Measurements from ENCODE around the gene UBA1. TPM values are rescaled to one million over a fixed set of nuclear protein-coding genes. Genes with fewer than 3 reads are reported as not detected.

Gene UBA1
- total RNA-seq, 1 experiment from 2014 or later = 234 TPM

- no peak for TF ChIP-seq CTCF (IDR thresholded peaks at IDR 0.05; ENCODE audit: unreplicated experiment)
- intact Hi-C loops (cut with micrococcal nuclease; ENCODE audit: unreplicated experiment) = no loop called here
- no TSS peak for BruUV-seq (replicated peaks)
- Mint-ChIP-seq H3K4me3 (ENCODE audit: low read depth, unreplicated experiment) (no peak overlapping the region), H3K27me3 (ENCODE audit: unreplicated experiment) (no peaks in the 10 kb centered on the region), H3K4me1 (ENCODE audit: low read depth, unreplicated experiment) (no peaks in the 10 kb centered on the region), H3K36me3 (ENCODE audit: insufficient read depth, unreplicated experiment) (peaks cover 25% of the 10 kb centered on the region), H3K9me3 (ENCODE audit: low read depth, unreplicated experiment) (no peaks in the 10 kb centered on the region), H3K27ac (ENCODE audit: unreplicated experiment) (no peak overlapping the region)
- DNase-seq = no peak
- CTCF ChIA-PET = no interaction called here
Observed at GRCh38 chrX:47171996-47172395, 21.6 kb upstream of the UBA1 start.

GRCh38 chrX:47172549-47172948 is 21.1 kb upstream of the UBA1 start:
- Mint-ChIP-seq H3K36me3 (ENCODE audit: insufficient read depth, unreplicated experiment) (peaks cover 21% of the 10 kb centered on the region), H3K4me1 (ENCODE audit: low read depth, unreplicated experiment) (no peaks in the 10 kb centered on the region), H3K27me3 (ENCODE audit: unreplicated experiment) (no peaks in the 10 kb centered on the region), H3K27ac (ENCODE audit: unreplicated experiment) (no peak overlapping the region), H3K4me3 (ENCODE audit: low read depth, unreplicated experiment) (no peak overlapping the region), H3K9me3 (ENCODE audit: low read depth, unreplicated experiment) (no peaks in the 10 kb centered on the region)
- CTCF ChIA-PET = no interaction called here
- no TSS peak for BruUV-seq (replicated peaks)
- intact Hi-C loops (cut with micrococcal nuclease; ENCODE audit: unreplicated experiment) = no loop called here
- TF ChIP-seq CTCF (IDR thresholded peaks at IDR 0.05; ENCODE audit: unreplicated experiment) = no peak
- DNase-seq = no peak

GRCh38 chrX:47172971-47173792 is 20.4 kb upstream of the UBA1 start:
- no peak overlapping the region for H3K4me3 Mint-ChIP-seq (ENCODE audit: low read depth, unreplicated experiment)
- H3K27me3 Mint-ChIP-seq (ENCODE audit: unreplicated experiment) = no peaks in the 10 kb centered on the region
- peaks cover 26% of the 10 kb centered on the region for H3K36me3 Mint-ChIP-seq (ENCODE audit: insufficient read depth, unreplicated experiment)
- no peaks in the 10 kb centered on the region for H3K4me1 Mint-ChIP-seq (ENCODE audit: low read depth, unreplicated experiment)
- CTCF ChIA-PET = no interaction called here
- H3K9me3 Mint-ChIP-seq (ENCODE audit: low read depth, unreplicated experiment) = no peaks in the 10 kb centered on the region
- intact Hi-C loops (cut with micrococcal nuclease; ENCODE audit: unreplicated experiment) = no loop called here
- TF ChIP-seq CTCF (IDR thresholded peaks at IDR 0.05; ENCODE audit: unreplicated experiment) = no peak
- no TSS peak for BruUV-seq (replicated peaks)
- no peak overlapping the region for H3K27ac Mint-ChIP-seq (ENCODE audit: unreplicated experiment)
- DNase-seq = no peak

- BruUV-seq (replicated peaks) = no TSS peak
Observed at GRCh38 chrX:47174376-47174775, 19.3 kb upstream of the UBA1 start.

More at GRCh38 chrX:47174376-47174775, 19.3 kb upstream of the UBA1 start:
- no peak for TF ChIP-seq CTCF (IDR thresholded peaks at IDR 0.05; ENCODE audit: unreplicated experiment)
- H3K27me3 Mint-ChIP-seq (ENCODE audit: unreplicated experiment) = no peaks in the 10 kb centered on the region
- H3K4me1 Mint-ChIP-seq (ENCODE audit: low read depth, unreplicated experiment) = no peaks in the 10 kb centered on the region
- H3K27ac Mint-ChIP-seq (ENCODE audit: unreplicated experiment) = no peak overlapping the region
- no peak for DNase-seq
- H3K9me3 Mint-ChIP-seq (ENCODE audit: low read depth, unreplicated experiment) = no peaks in the 10 kb centered on the region
- intact Hi-C loops (cut with micrococcal nuclease; ENCODE audit: unreplicated experiment) = no loop called here
- CTCF ChIA-PET = no interaction called here
- peaks cover 38% of the 10 kb centered on the region for H3K36me3 Mint-ChIP-seq (ENCODE audit: insufficient read depth, unreplicated experiment)
- H3K4me3 Mint-ChIP-seq (ENCODE audit: low read depth, unreplicated experiment) = no peak overlapping the region
